GM18870 (cell line): ENCODE measurements around the gene PSD4.
A peak's percentile ranks its signal among the peaks of the same experiment; 100 is the strongest.

Experiments used
- ATAC-seq: cut with Tn5 transposase; IDR thresholded peaks from one replicate; pipeline ENCODE4 v1.9.1; 2021; ENCODE audit warnings: moderate library complexity; ENCODE audit not compliant: unreplicated experiment

The PSD4 gene

DNA sequence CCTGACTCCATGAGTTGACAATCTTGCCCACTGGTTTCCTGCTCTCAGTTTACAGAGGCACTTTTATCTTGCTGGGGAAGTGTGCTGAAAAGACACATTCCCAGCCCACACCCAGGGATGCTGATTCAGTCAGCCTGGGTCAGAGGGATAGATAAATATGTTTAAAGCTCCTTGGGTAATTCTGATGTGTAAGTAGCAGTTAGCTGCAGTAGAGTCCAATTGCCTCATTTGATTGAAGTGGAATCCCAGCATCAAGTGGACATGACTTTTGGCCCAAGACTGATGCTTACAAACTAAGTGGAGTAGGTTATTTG, 29.4 kb downstream of the PSD4 start:
- no peak for ATAC-seq

DNA sequence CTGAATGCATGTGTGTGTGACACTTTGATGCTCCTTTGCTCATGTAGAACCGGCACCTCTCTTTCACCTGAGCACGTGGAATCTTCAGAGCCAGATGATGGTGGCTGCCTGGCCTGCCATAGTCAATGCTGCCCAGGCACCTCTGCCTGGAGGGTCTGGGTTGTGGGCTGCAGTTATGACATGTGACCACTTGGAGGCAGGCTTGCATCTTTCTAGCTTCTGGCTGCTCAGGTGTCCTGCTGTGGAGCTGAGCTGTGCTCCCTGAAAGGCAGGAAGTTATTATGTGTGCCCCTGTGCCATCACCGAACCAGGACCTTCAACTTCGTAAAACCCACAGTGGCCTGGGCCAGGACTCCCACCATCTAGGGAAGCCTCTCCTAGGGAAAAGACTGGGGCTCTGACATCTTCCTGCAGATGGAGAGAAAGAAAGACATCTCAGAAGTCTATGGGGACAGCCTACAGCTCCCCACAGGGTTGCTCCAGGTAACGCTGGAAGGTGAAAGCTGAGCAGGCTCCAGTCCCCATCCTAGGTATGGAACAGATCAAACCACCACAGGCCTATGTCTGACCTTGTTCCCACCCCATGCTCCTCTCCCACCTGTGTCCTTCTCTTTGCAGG, 30.2 kb downstream of the PSD4 start:
- peak; percentile 80 for ATAC-seq

DNA sequence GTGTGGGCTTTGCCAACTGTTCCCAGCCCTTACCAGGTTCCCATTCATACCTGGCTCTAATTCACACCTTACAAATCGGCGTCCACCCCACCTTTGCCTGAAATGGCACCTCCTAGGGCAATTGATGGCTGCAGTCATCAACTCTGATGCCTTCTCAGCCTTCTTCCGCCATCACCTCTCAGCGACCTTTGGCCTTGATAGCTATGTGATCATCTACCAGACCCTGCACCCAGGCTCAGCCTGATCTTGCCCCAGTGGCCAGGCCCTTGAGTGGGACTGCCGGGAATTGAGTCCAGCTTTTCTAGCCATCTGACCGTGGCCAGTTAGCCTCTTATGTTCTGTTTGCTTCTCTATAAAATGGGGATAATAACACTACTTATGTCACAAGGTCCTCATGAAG, 32.5 kb downstream of the PSD4 start:
- no peak for ATAC-seq

DNA sequence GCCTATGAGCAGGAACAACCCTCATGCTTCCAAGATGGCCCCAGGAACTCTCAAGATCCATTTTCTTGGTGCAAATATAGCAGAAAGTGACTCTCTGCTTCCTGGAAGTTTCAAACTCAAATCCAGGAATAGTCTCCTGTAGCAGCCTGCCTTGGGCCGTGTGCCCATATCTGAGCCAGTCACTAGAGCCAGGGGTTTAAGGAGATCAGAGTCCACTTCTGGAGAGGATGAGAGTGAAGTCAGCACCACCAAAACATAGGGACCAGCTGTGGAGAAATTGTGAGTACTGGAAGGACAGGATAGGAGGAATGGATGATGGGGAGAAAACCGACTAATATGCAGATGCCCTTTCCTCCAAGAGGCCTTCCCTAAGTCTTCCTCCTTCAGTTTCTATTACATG, 33.2 kb downstream of the PSD4 start:
- no peak for ATAC-seq

DNA sequence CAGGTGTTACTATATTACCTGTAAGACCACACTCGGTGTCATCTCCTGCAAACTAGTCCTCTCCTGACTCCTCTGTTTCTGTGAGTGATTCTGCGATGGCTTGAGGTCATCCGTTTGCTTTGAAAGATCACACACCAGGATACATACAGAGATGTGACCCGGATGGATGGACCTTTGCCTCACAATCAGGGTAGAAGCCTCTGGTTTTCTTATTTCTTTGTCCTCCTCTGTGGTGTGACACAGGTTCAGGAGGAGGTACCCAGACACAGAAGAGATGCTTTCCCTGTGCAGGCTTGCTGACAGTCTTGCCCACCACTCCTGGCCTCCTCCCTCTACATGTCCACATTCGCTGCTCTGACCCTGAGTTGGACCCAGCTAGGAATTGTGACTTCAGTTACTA, 34.6 kb downstream of the PSD4 start:
- ATAC-seq = no peak

DNA sequence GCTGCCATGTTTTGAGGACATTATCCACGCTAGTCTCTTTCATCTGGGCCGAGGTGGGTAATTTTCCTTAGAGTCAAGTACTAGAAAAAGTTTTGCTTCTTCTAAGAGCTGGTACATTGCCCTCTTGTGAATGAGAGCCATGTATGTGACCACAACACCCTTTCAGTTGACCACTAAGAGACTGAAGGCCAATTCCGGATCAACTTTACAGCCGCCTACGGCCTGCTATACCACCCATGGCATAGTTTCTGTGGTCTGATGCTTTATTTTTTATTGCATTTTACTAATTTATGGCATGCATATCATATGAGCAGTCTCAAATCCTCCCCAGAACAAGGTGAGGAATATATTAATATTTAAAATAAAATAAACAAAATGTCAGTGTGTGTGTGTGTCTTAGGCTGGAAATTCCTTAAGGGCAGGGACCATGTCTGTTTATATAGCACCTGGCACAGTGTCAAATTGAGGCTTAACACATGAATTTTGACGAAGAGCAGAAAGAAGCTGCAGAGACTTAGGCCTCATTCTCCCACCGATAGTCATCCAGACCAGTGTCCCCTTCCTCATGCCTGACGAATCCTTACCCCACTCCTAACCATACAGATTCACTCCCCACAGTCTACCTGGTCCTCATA, 35.4 kb downstream of the PSD4 start:
- ATAC-seq = no peak

DNA sequence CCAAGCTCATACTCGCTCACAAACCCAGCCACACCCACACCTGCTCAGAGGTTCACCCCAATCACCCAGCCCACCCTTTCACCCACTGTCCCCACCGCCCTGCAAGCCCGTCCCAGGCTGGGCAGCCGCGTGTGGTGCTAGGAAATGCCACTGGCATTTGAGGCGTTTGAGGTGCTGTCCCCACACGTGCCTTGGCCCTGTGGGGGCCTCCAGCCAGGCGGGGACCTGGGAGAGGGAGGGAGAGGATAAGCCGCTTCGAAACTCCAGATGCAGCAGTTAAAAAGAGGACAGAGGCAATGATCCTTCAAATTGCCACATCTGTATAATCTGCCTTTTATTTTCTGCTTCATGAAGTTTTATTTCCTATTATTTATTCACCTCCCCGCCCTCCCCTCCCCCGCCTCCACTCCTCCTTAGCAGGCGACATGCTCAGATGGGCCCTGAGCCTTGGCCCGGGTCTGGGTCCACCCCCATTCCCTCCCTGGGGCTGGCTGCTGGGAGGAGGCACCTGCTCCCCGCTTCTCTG, 35.9 kb downstream of the PSD4 start:
- no peak for ATAC-seq

DNA sequence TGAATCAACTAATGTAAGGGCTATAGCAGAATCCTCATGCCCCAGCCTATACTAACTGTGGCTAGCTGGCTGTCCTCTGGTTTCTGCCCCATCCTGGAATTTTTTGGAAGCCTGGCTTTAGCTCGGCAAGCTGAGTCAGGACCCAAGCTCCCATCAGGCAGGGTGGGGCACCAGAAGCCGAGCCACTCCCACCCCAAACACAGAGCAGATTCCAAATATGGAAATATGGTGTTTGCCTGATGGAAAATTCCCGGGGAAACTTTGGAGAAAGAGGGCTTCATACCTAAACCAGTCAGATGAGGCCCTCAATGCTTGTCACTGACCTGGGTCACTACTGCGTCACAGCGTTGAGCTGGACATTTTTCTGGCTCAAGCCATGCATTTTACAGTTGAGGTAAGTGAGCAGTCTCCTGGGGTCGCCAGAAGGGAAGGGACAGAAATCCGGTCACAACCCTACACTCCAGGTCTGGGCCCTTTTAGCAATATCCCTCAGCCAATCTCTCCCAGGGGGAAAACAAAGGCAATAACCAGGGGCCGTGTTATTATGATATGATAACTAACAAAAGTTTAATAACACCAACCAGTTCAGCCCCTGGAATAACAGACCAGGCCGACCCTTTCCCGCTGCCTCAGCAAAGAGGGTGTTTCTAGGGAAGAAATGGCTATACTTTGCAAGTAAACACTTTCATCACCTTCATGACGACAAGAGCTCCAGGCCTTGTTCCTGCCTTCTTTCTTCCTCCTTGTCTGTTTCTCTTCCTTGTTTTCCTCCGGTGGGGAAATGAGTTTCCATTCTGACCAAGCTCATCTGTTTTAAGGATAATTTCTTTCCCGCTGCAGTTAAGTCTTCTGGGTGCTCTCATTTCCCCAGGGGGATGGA, 37.7 kb downstream of the PSD4 start:
- ATAC-seq = no peak

DNA sequence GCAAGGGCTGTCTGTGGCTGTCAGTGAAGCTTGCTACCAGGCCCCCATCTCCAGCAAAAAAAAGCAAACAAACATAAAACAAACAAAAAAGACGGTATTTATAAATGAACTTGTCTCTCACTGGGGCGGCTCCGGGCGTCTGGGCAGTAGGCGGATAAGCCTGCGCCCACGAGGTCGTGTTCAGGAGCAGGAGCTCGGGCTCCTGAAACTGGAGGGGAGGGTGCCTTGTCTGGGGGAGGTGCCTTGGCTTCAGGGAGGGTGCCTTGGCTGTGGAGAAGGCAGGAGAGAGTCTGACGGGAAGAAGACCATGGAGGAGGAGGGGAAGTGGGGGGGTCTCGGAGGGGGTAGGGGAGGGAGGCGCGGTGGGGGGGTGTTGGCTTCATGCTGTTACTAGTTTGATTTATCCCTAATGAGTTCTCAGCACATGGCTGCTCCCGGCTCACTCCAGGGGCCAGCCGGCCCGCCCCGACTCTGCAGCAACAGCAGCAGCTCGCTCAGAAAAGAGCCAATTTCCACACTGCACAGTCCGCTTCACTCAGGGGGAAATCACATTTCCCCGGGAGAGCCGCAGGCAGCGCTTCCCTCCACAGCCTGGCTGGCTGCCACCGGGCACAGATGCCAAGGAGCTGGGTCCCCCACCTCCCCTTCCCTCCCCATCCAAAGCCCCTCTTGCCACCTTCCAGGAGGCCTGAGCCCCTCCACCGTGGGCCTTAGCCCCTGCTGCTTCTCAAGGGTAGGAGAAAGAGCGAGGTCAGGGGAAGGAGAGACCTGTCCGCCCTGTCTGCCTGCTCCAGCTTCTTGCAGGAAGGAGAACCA, 38.7 kb downstream of the PSD4 start:
- ATAC-seq = no peak

DNA sequence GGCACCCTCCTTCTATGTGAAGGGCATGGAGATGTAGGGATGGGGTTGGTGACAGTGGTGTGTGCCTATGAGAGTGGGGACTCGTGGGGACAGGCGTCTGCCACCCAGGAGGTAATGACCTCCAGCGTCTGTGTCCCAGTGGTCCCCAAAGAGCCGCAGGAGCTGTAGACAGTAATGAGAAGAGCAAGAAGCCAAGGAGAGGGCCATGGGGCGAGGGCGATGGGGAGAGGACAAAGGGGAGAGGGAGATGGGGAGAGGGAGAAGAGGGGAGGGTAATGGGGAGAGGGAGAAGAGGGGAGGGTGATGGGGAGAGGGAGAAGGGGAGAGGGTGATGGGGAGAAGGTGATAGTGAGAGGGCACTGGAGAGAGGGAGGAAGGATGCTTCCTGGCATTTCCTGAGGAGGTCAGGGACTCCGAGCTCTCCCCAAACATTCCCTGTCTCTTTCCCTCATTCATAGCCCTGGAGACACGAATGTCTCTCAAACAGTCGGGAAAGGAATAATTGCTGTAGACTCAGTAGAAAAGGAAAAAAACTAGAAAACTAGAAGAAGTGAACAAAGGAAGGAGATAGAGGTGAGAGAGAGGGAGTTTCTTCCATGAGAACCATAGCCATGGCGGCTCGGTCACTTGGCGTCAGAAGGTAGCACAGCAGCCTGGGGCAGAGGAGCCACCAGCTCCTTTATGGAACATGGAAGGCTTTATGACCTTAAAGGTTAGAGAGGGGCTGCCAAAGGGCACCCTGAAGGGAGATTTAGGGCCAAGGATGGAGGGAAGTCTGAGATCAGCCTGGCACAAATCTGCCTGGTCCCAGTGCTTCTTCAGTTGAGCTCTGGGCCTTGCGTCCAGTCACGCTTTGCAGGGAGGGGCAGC, 39.5 kb downstream of the PSD4 start:
- no peak for ATAC-seq

DNA sequence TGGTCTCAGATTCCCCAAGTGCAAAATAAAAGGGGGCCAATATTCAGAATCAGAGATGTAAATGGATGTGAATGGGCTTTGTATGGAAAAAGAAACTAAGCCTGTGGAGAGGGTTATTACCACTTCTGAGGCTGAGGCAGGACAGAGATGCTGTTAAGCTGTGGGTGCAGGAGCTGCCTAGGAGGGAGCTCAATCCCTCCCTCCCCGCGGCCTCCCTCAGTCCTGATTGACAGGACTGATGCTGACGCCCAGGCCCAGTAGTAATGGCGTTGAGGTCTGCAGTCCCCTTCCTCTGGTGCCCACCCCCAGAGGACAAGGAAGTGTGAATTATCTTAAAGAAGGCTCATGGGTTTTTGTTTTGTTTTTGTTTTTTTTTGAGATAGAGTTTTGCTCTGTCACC, 40.4 kb downstream of the PSD4 start:
- no peak for ATAC-seq

DNA sequence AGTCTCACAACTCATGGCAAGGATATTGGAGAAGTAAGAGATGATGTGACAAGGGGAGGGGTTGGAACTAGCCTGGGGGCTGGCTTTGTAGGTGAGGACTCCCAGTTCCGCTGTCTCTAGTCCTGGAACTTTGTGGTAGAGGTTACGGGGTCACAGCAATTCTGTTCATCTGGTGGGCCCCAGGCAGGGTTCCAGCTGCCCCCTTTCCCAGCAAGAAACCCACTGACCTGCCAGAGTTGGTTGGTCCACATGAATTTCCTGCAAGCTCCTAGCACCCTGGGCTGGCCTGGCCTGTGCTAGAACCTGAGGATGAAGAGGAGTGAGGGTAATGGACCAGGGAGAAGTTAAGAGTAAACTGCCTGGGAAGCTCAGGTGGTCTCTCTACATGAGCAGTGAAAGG, 41.3 kb downstream of the PSD4 start:
- ATAC-seq = no peak

DNA sequence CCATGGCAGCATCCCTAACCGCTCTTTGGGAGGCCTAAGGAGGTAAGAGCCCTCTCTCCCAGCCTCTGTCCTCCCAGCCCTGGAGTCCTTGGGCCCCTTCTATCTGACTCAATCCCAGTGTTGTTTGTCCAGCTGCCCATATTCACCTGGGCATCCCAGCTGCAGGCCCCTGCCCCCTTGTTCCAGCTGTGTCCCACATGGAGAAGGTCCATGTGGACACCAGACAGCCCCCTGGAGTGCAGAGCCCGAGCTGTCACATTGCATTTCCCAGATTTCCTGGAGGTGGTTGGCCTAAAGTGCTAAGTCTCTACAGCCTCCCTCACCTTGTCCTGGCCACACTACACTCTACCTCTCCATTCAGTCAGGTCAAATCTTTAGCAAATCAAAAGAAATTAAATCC, 42.5 kb downstream of the PSD4 start:
- no peak for ATAC-seq

DNA sequence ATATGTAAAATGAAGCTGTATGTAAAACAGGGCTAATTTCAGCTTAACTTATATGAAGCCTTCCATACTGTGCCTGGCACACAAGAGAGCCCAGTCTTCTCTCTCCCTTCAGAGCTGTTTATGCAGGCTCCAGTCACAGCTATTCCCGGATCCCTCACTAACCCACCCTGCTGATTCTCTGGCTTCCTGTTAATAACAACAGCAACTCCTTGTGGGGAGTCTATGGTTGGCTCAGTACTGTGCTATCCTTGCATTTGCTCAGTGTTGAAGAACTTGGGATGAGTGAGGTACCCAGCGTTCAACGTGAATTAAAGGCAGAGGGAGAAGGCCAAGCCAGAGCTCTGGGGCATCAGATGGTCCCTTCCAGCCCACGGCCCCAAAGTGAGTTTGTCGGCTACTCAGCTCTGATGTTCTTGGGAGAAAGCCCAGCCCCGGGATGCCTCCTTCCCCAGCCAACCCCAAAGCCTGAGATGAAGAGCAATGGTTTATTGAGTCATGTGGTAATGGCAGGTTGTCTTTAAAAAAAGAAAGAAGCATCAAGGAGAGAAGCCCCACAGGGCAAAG, 43.2 kb downstream of the PSD4 start:
- ATAC-seq = no peak

DNA sequence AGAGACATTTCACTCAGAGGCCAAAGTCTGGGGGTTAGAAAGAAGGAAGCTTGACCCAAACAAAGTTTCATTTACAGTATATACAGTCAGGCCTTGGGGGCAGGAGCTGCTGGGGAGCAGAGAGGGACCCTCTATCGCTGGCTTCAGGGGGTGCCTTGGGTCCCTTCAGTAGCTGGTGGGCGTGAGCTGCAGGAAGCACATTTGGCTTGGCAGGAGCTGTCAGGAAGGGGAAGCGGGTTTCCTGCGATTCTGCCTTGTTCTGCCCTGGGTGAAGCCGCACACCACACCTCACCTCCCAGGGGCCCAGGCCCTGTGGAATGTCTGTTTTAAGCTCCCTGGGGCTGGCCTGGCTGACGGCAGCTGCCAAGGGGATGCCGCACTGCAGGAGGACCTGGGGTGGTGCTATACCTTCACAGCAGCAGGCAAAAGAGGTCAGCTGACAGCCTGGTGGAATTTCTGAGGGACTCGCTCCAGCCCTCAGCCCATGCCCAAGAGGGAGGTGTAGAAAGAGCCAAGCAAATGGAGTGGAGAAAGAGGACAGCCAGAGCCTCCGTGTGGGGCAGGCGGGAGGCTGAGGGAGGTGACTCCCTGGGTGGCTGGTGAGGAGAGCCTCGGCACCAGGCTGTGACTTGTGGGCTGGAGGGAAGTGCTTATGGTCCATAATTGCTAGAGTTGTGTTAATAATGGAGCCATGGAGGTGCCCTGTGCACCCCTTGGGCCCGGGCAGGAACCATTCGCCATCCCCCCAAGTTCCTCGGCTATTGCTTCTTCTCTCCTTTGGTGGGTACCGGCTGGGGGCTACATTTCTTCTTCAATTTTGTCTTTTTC, 43.9 kb downstream of the PSD4 start:
- no peak for ATAC-seq

DNA sequence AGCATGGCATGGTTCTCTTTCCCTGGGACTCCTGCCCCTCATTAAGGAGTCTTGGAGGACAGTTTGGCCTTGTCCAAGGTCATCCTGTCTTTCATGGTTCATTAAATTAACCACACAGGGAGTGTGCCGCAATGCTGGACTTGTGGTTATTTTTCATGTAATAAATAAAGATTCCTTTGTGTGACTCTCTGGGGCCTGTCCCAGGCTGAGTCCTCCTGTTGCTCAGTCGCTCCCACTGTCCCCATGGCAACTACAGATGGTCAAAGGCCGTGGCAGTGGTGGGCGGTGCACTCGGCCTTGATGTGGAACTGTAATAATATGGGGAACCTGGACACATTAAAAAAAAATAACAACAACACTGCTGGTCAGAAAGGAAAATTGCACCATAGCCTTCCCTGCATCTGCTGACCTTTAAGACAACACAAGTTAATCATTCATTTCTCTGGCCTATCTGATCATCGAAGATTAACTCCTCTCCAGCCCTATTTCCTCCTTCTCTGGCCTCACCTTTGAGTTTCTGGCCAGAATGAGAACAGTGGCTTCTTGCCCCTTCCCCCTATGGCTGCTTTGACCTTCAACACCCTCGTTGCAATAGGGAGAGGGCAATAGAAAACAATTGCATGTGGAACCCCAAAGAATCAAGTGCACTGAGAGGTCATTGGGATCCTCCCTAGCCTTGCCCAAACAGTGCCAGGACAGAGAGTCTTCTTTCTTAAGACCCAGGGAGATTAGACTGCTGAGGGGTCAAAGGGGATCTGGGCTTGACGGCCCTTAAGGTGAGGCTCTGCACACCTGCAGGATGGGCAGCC, 44.7 kb downstream of the PSD4 start:
- ATAC-seq = no peak

DNA sequence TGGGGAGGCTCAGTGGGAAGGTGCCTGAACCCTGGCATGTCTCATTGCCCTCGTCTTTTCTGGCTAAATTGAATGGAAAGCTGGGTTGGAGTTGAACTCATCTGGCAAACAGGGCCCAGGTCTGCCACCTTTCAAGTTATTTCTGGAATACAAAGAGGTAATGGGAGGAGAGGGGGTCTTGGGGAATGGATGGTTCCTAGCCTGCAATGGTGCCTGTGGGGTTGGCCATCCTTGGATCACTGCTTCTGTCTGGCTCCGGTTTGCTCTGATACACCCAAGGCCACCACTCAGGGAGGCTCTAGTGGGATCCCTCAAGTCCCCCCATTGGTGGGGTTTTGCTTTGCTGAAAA, 45.3 kb downstream of the PSD4 start:
- ATAC-seq = no peak

DNA sequence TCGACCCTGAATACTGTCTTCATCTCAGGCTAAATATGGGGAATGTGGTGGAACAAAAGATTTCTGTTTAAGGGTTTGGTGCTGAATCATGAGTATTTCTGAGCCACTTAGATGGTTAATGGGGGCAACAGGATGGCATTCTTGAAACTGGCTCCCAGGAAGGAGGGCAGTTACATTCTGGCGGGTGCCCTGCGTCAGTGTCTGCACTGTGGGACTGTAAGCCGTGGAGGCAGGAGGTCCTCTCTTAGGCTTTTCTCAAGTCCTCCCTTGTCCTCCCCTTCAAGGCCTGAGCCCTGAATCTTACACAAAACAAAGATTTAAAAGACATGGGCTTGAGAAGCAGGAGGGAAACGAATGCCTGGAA, 45.7 kb downstream of the PSD4 start:
- ATAC-seq = no peak
